Tibial nerve (tissue), 4 donors: ENCODE measurements around the gene DRD4.

Source experiments
- EP300 ChIP-seq, 2 donors: sonication (generic); formaldehyde crosslinking; IDR thresholded peaks; one replicate each; pipeline ENCODE4 v1.6.1; 2017; ENCODE audit warnings: antibody characterized with exemption in 2 of 2, mild to moderate bottlenecking in 1 of 2
- POLR2A ChIP-seq, 2 donors: fragments of 450-650 bp; IDR thresholded peaks; one replicate each; pipeline ENCODE4 v1.6.1; 2017; ENCODE audit warnings: antibody characterized with exemption in 2 of 2, mild to moderate bottlenecking in 2 of 2, moderate library complexity in 2 of 2
- TF ChIP-seq, protein P1 (sequence below), 5 experiments: fragments of 200-600 bp in 3 of 5; fragments of 450-650 bp in 2 of 5; sonication (generic) in 3 of 5; IDR thresholded peaks; one replicate each; pipeline ENCODE4 v1.5.1; 2016 to 2019; ENCODE audit warnings: antibody characterized with exemption in 5 of 5, mild to moderate bottlenecking in 3 of 5, moderate library complexity in 2 of 5

GRCh38 chr11:653837-654236, 16.8 kb downstream of the DRD4 start:
- TF ChIP-seq POLR2A (IDR thresholded peaks at IDR 0.05) (no peak), EP300 (IDR thresholded peaks at IDR 0.05) (no peak)
- TF ChIP-seq, protein P1, sequence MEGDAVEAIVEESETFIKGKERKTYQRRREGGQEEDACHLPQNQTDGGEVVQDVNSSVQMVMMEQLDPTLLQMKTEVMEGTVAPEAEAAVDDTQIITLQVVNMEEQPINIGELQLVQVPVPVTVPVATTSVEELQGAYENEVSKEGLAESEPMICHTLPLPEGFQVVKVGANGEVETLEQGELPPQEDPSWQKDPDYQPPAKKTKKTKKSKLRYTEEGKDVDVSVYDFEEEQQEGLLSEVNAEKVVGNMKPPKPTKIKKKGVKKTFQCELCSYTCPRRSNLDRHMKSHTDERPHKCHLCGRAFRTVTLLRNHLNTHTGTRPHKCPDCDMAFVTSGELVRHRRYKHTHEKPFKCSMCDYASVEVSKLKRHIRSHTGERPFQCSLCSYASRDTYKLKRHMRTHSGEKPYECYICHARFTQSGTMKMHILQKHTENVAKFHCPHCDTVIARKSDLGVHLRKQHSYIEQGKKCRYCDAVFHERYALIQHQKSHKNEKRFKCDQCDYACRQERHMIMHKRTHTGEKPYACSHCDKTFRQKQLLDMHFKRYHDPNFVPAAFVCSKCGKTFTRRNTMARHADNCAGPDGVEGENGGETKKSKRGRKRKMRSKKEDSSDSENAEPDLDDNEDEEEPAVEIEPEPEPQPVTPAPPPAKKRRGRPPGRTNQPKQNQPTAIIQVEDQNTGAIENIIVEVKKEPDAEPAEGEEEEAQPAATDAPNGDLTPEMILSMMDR (IDR thresholded peaks at IDR 0.05) = no peak
